ENCODE results near the gene MBD3L2. TPM values are rescaled to one million over a fixed set of nuclear protein-coding genes. Genes with fewer than 3 reads are reported as not detected.
"Not testable (repeated sequence)": the region's sequence is repeated elsewhere in the genome, so short reads cannot be mapped to it uniquely, and the experiment has no call there.

MBD3L2 gene
- not detected for polyA plus RNA-seq (2013, experiment 1 of 2)
- polyA plus RNA-seq (2013, experiment 2 of 2) = not detected

DNA sequence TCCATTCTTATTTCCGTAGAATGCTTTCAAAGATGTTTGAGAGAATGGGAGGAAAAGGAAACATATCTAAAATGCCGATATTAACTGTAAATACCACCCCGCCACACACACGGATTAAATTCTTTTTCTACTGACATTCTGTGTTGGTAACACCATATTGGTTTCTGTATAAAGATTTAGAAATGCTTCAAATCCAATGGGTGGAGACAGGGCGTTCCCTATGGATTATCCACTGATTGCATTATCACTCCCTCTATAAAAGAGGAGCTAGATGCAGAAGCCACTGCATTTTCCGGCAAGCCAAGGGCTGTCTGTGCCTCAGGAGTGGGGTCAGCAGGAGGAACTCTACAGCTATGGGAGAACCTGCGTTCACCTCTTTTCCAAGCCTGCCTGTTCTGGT is at the start of gene MBD3L2:
Gene MBD3L2, plus strand, starts transcription at position 301 of the 400 bp plus-strand sequence. Its CDS starts 53 bp downstream, at position 354.
- H3K23ac ChIP-seq (ENCODE audit: low read length in 2 of 2); H2BK12ac ChIP-seq (ENCODE audit: low read length in 2 of 2); H3K4me1 ChIP-seq (ENCODE audit: control insufficient read depth, insufficient read depth, low read depth, low read length); H3K9ac ChIP-seq (ENCODE audit: low read length); H3K4ac ChIP-seq (ENCODE audit: low read depth in 1 of 2, low read length in 2 of 2); H3K36me3 ChIP-seq (ENCODE audit: control insufficient read depth in 1 of 2, insufficient read depth in 2 of 2, low read depth in 1 of 2, low read length in 2 of 2); H2BK15ac ChIP-seq (ENCODE audit: low read depth, poor library complexity, severe bottlenecking); H3K14ac ChIP-seq (ENCODE audit: low read length in 2 of 2); H3K27ac ChIP-seq (ENCODE audit: low read length, poor library complexity, severe bottlenecking); H2BK5ac ChIP-seq (ENCODE audit: low read depth, low read length, poor library complexity, severe bottlenecking); H3K9me3 ChIP-seq (ENCODE audit: control insufficient read depth, low read length); H3K27me3 ChIP-seq (ENCODE audit: control insufficient read depth in 1 of 2, insufficient read depth in 1 of 2, low read length in 2 of 2); H2AFZ ChIP-seq (ENCODE audit: low read depth, low read length); DNase-seq; H2BK120ac ChIP-seq (ENCODE audit: low read depth, low read length); H3K18ac ChIP-seq (ENCODE audit: low read depth in 1 of 2, low read length in 2 of 2); H3K79me1 ChIP-seq (replicated peaks; ENCODE audit: low read length, poor library complexity, severe bottlenecking); H4K91ac ChIP-seq (ENCODE audit: low read length); H4K8ac ChIP-seq (ENCODE audit: low read length); H3K4me3 ChIP-seq (ENCODE audit: insufficient read depth in 1 of 2, low read depth in 1 of 2, low read length in 2 of 2); H3K4me2 ChIP-seq (ENCODE audit: low read length, poor library complexity, severe bottlenecking); H2AK5ac ChIP-seq (ENCODE audit: low read length, severe bottlenecking): not testable (repeated sequence)
- no CpG with 5 or more reads among the region's 7 CpGs for WGBS

DNA sequence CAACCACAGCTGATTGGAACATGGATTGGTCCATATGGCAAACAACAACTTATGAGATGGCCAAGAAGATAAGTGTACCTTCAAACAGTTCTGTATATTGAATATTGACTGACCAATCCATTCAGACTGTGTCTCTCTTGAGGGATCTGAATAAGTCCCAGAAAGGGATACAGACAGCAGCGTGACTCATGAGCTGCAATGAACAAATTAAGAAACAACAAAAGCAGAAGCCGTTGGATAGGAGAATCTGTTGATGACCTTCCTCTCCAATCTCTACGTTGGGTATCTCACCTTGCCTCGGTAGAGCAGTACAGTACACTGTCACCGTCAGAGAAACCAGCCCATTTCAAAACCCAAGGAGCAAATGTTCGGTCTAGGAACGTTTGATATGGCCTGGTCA is 49.2 kb upstream of the MBD3L2 start:
- no peak overlapping the region for H2BK12ac ChIP-seq (ENCODE audit: low read length in 2 of 2)
- no peak overlapping the region for H2BK5ac ChIP-seq (ENCODE audit: low read depth, low read length, poor library complexity, severe bottlenecking)
- H3K18ac ChIP-seq (ENCODE audit: low read depth in 1 of 2, low read length in 2 of 2) = no peak overlapping the region
- H4K91ac ChIP-seq (ENCODE audit: low read length) = no peak overlapping the region
- no peak overlapping the region for H3K4me2 ChIP-seq (ENCODE audit: low read length, poor library complexity, severe bottlenecking)
- H3K79me1 ChIP-seq (replicated peaks; ENCODE audit: low read length, poor library complexity, severe bottlenecking) = no peaks in the 10 kb centered on the region
- no peak overlapping the region for H3K27ac ChIP-seq (ENCODE audit: low read length, poor library complexity, severe bottlenecking)
- H3K14ac ChIP-seq (ENCODE audit: low read length in 2 of 2) = no peak overlapping the region
- 48% methylated on average over 7 of the region's 7 CpGs for WGBS
- no peaks in the 10 kb centered on the region for H3K36me3 ChIP-seq (ENCODE audit: control insufficient read depth in 1 of 2, insufficient read depth in 2 of 2, low read depth in 1 of 2, low read length in 2 of 2)
- H2AK5ac ChIP-seq (ENCODE audit: low read length, severe bottlenecking) = no peak overlapping the region
- no peak overlapping the region for H3K9ac ChIP-seq (ENCODE audit: low read length)
- no peaks in the 10 kb centered on the region for H3K27me3 ChIP-seq (ENCODE audit: control insufficient read depth in 1 of 2, insufficient read depth in 1 of 2, low read length in 2 of 2)
- H3K4me3 ChIP-seq (ENCODE audit: insufficient read depth in 1 of 2, low read depth in 1 of 2, low read length in 2 of 2) = no peak overlapping the region
- DNase-seq = no peak
- H2AFZ ChIP-seq (ENCODE audit: low read depth, low read length) = no peak overlapping the region
- no peak overlapping the region for H4K8ac ChIP-seq (ENCODE audit: low read length)
- no peak overlapping the region for H2BK120ac ChIP-seq (ENCODE audit: low read depth, low read length)
- H3K4ac ChIP-seq (ENCODE audit: low read depth in 1 of 2, low read length in 2 of 2) = no peak overlapping the region
- H2BK15ac ChIP-seq (ENCODE audit: low read depth, poor library complexity, severe bottlenecking) = no peak overlapping the region
- H3K9me3 ChIP-seq (ENCODE audit: control insufficient read depth, low read length) = no peaks in the 10 kb centered on the region
- no peaks in the 10 kb centered on the region for H3K4me1 ChIP-seq (ENCODE audit: control insufficient read depth, insufficient read depth, low read depth, low read length)
- no peak overlapping the region for H3K23ac ChIP-seq (ENCODE audit: low read length in 2 of 2)

DNA sequence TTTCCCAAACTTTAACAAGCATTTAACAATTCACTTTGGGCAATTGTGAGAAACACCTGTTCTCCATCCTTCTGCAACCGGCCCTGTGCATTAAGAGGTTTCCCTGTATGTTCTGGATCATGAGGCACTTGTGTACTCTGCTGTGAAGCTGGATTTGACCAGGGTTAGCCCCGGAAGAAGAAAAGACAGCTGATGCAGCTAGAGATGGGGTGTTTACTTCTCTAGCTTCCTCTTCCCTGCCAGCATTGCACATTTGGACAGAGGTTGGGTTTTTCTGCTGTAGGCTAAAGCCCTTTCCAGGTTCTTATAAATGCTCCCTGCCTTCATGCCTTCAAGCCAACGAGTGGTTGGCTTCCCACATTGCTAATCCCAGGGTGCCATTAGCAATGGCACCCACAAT is 48.8 kb upstream of the MBD3L2 start:
- H2BK12ac ChIP-seq (ENCODE audit: low read length in 2 of 2) = no peak overlapping the region
- no peak overlapping the region for H2BK5ac ChIP-seq (ENCODE audit: low read depth, low read length, poor library complexity, severe bottlenecking)
- H3K27me3 ChIP-seq (ENCODE audit: control insufficient read depth in 1 of 2, insufficient read depth in 1 of 2, low read length in 2 of 2) = no peaks in the 10 kb centered on the region
- H3K18ac ChIP-seq (ENCODE audit: low read depth in 1 of 2, low read length in 2 of 2) = no peak overlapping the region
- DNase-seq = no peak
- H3K9ac ChIP-seq (ENCODE audit: low read length) = no peak overlapping the region
- no peak overlapping the region for H3K4ac ChIP-seq (ENCODE audit: low read depth in 1 of 2, low read length in 2 of 2)
- no peak overlapping the region for H3K14ac ChIP-seq (ENCODE audit: low read length in 2 of 2)
- no peaks in the 10 kb centered on the region for H3K9me3 ChIP-seq (ENCODE audit: control insufficient read depth, low read length)
- no peak overlapping the region for H3K27ac ChIP-seq (ENCODE audit: low read length, poor library complexity, severe bottlenecking)
- no peak overlapping the region for H2AFZ ChIP-seq (ENCODE audit: low read depth, low read length)
- H3K4me3 ChIP-seq (ENCODE audit: insufficient read depth in 1 of 2, low read depth in 1 of 2, low read length in 2 of 2) = no peak overlapping the region
- no peaks in the 10 kb centered on the region for H3K36me3 ChIP-seq (ENCODE audit: control insufficient read depth in 1 of 2, insufficient read depth in 2 of 2, low read depth in 1 of 2, low read length in 2 of 2)
- H2BK15ac ChIP-seq (ENCODE audit: low read depth, poor library complexity, severe bottlenecking) = no peak overlapping the region
- H2AK5ac ChIP-seq (ENCODE audit: low read length, severe bottlenecking) = no peak overlapping the region
- no peak overlapping the region for H3K23ac ChIP-seq (ENCODE audit: low read length in 2 of 2)
- H2BK120ac ChIP-seq (ENCODE audit: low read depth, low read length) = no peak overlapping the region
- no peak overlapping the region for H3K4me2 ChIP-seq (ENCODE audit: low read length, poor library complexity, severe bottlenecking)
- 36% methylated on average over 2 of the region's 3 CpGs for WGBS
- H3K4me1 ChIP-seq (ENCODE audit: control insufficient read depth, insufficient read depth, low read depth, low read length) = no peaks in the 10 kb centered on the region
- no peak overlapping the region for H4K8ac ChIP-seq (ENCODE audit: low read length)
- H4K91ac ChIP-seq (ENCODE audit: low read length) = no peak overlapping the region
- H3K79me1 ChIP-seq (replicated peaks; ENCODE audit: low read length, poor library complexity, severe bottlenecking) = no peaks in the 10 kb centered on the region

DNA sequence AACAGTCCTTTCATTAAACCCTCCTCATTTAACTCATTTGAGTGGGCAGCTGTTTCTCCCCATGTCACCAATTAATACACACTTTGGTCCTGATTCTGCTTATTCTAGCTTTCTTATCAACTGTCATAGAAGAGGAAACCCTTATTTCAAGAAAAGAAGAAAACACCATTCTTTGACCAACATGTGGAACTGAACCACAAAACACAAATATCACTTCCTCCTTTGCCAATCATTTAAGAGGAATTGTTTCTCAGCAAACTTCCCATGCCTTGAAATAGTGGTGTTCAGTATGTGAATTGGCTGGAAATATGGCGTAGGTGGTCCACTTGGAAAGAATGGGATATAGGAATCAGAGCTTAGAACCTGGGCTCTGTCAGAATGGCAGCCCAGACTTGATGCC is 48.3 kb upstream of the MBD3L2 start:
- no peaks in the 10 kb centered on the region for H3K9me3 ChIP-seq (ENCODE audit: control insufficient read depth, low read length)
- H3K79me1 ChIP-seq (replicated peaks; ENCODE audit: low read length, poor library complexity, severe bottlenecking) = no peaks in the 10 kb centered on the region
- H3K18ac ChIP-seq (ENCODE audit: low read depth in 1 of 2, low read length in 2 of 2) = no peak overlapping the region
- no peak overlapping the region for H4K8ac ChIP-seq (ENCODE audit: low read length)
- H2BK120ac ChIP-seq (ENCODE audit: low read depth, low read length) = no peak overlapping the region
- no peak overlapping the region for H2AFZ ChIP-seq (ENCODE audit: low read depth, low read length)
- no peak overlapping the region for H3K27ac ChIP-seq (ENCODE audit: low read length, poor library complexity, severe bottlenecking)
- H2BK15ac ChIP-seq (ENCODE audit: low read depth, poor library complexity, severe bottlenecking) = no peak overlapping the region
- no peaks in the 10 kb centered on the region for H3K27me3 ChIP-seq (ENCODE audit: control insufficient read depth in 1 of 2, insufficient read depth in 1 of 2, low read length in 2 of 2)
- no peak overlapping the region for H3K9ac ChIP-seq (ENCODE audit: low read length)
- DNase-seq = no peak
- no peaks in the 10 kb centered on the region for H3K36me3 ChIP-seq (ENCODE audit: control insufficient read depth in 1 of 2, insufficient read depth in 2 of 2, low read depth in 1 of 2, low read length in 2 of 2)
- H3K23ac ChIP-seq (ENCODE audit: low read length in 2 of 2) = no peak overlapping the region
- H4K91ac ChIP-seq (ENCODE audit: low read length) = no peak overlapping the region
- H3K4me3 ChIP-seq (ENCODE audit: insufficient read depth in 1 of 2, low read depth in 1 of 2, low read length in 2 of 2) = no peak overlapping the region
- no peak overlapping the region for H2BK12ac ChIP-seq (ENCODE audit: low read length in 2 of 2)
- WGBS = 61% methylated on average over 1 of the region's 1 CpG
- no peaks in the 10 kb centered on the region for H3K4me1 ChIP-seq (ENCODE audit: control insufficient read depth, insufficient read depth, low read depth, low read length)
- no peak overlapping the region for H3K4ac ChIP-seq (ENCODE audit: low read depth in 1 of 2, low read length in 2 of 2)
- no peak overlapping the region for H2BK5ac ChIP-seq (ENCODE audit: low read depth, low read length, poor library complexity, severe bottlenecking)
- H3K4me2 ChIP-seq (ENCODE audit: low read length, poor library complexity, severe bottlenecking) = no peak overlapping the region
- no peak overlapping the region for H3K14ac ChIP-seq (ENCODE audit: low read length in 2 of 2)
- no peak overlapping the region for H2AK5ac ChIP-seq (ENCODE audit: low read length, severe bottlenecking)
